H9 (cell line): ENCODE results near the gene RCOR2. TPM values are rescaled to one million over a fixed set of nuclear protein-coding genes. Genes with fewer than 3 reads are reported as not detected.
A peak's percentile ranks its signal among the peaks of the same experiment; 100 is the strongest.

Source experiments
- DNase-seq: peaks from one replicate; pipeline ENCODE4 v3.0.0-alpha.2; 2017
- H2AFZ ChIP-seq: one replicate; pipeline ENCODE4 v1.6.1; 2013; ENCODE audit warnings: mild to moderate bottlenecking, low read length, control low read depth, moderate library complexity
- H2AK5ac ChIP-seq: 2 replicates; pipeline ENCODE4 v1.6.1; 2013; ENCODE audit warnings: low read length, control low read depth, mixed read lengths; ENCODE audit not compliant: insufficient read length
- H2BK120ac ChIP-seq: one replicate; pipeline ENCODE4 v1.6.1; 2013; ENCODE audit warnings: low read depth, mild to moderate bottlenecking, low read length, control low read depth, inconsistent platforms; ENCODE audit not compliant: poor library complexity, severe bottlenecking
- H2BK12ac ChIP-seq: 2 replicates; pipeline ENCODE4 v1.6.1; 2013; ENCODE audit warnings: low read length, control low read depth, mixed read lengths, low read depth; ENCODE audit not compliant: insufficient read length
- H2BK15ac ChIP-seq: 2 replicates; pipeline ENCODE4 v1.6.1; 2013; ENCODE audit warnings: low read depth, low read length, control low read depth
- H2BK20ac ChIP-seq: one replicate; pipeline ENCODE4 v1.6.1; 2013; ENCODE audit warnings: low read depth, mild to moderate bottlenecking, low read length, control low read depth, inconsistent platforms; ENCODE audit not compliant: poor library complexity, severe bottlenecking
- H2BK5ac ChIP-seq: 2 replicates; pipeline ENCODE4 v1.6.1; 2013; ENCODE audit warnings: low read length, control low read depth, mixed read lengths; ENCODE audit not compliant: insufficient read length
- H3K14ac ChIP-seq: 2 replicates; pipeline ENCODE4 v1.6.1; 2013; ENCODE audit warnings: low read length, control low read depth; ENCODE audit not compliant: insufficient read depth
- H3K18ac ChIP-seq: 2 replicates; pipeline ENCODE4 v1.6.1; 2013; ENCODE audit warnings: low read depth, mild to moderate bottlenecking, mixed read lengths, low read length, control low read depth; ENCODE audit not compliant: insufficient read length
- H3K23ac ChIP-seq: 2 replicates; pipeline ENCODE4 v1.6.1; 2013; ENCODE audit warnings: low read length, control low read depth, mixed read lengths, low read depth; ENCODE audit not compliant: insufficient read length
- H3K23me2 ChIP-seq: 2 replicates; pipeline ENCODE4 v1.6.1; 2013; ENCODE audit warnings: low read depth, mild to moderate bottlenecking, mixed read lengths, low read length, control low read depth; ENCODE audit not compliant: insufficient read length, poor library complexity, severe bottlenecking
- H3K27ac ChIP-seq: 2 replicates; pipeline ENCODE4 v1.5.1; 2013; ENCODE audit warnings: low read length, control low read depth, mixed read lengths, low read depth; ENCODE audit not compliant: insufficient read length
- H3K27me3 ChIP-seq: 2 replicates; pipeline ENCODE4 v1.6.1; 2013; ENCODE audit warnings: low read length, control low read depth, inconsistent platforms; ENCODE audit not compliant: insufficient read depth
- H3K4ac ChIP-seq: 2 replicates; pipeline ENCODE4 v1.6.1; 2013; ENCODE audit warnings: low read depth, mild to moderate bottlenecking, control low read depth, inconsistent platforms, low read length, moderate library complexity
- H3K4me1 ChIP-seq: 2 replicates; pipeline ENCODE4 v1.6.1; 2013; ENCODE audit warnings: low read length, control low read depth, inconsistent platforms; ENCODE audit not compliant: insufficient read depth
- H3K4me2 ChIP-seq: 2 replicates; pipeline ENCODE4 v1.6.1; 2013; ENCODE audit warnings: low read length, control low read depth, mixed read lengths; ENCODE audit not compliant: insufficient read length, insufficient read depth
- H3K56ac ChIP-seq: 2 replicates; pipeline ENCODE4 v1.6.1; 2013; ENCODE audit warnings: low read depth, mild to moderate bottlenecking, mixed read lengths, low read length, control low read depth; ENCODE audit not compliant: insufficient read length
- H3K79me1 ChIP-seq: 2 replicates; pipeline ENCODE4 v1.6.1; 2013; ENCODE audit warnings: low read depth, mild to moderate bottlenecking, moderate library complexity, low read length, control low read depth, inconsistent platforms; ENCODE audit not compliant: insufficient read depth, poor library complexity, severe bottlenecking
- H3K79me2 ChIP-seq: 2 replicates; pipeline ENCODE4 v1.6.1; 2013; ENCODE audit warnings: low read length, control low read depth, inconsistent platforms; ENCODE audit not compliant: insufficient read depth
- H3K9ac ChIP-seq: 2 replicates; pipeline ENCODE4 v1.6.1; 2013; ENCODE audit warnings: low read length, control low read depth, mixed read lengths; ENCODE audit not compliant: insufficient read length; ENCODE audit errors: extremely low read depth
- H3K9me3 ChIP-seq: one replicate; pipeline ENCODE4 v1.6.1; 2013; ENCODE audit warnings: low read depth, low read length, inconsistent platforms; ENCODE audit not compliant: control insufficient read depth
- H3T11ph ChIP-seq: one replicate; pipeline ENCODE4 v1.6.1; 2013; ENCODE audit warnings: mild to moderate bottlenecking, low read length, control low read depth, inconsistent platforms
- H4K20me1 ChIP-seq: one replicate; pipeline ENCODE4 v1.6.1; 2013; ENCODE audit not compliant: control insufficient read depth, insufficient read length, insufficient read depth
- H4K5ac ChIP-seq: 2 replicates; pipeline ENCODE4 v1.6.1; 2013; ENCODE audit warnings: low read depth, mild to moderate bottlenecking, mixed read lengths, low read length, control low read depth; ENCODE audit not compliant: insufficient read length
- H4K8ac ChIP-seq: replicated peaks from 2 replicates; pipeline ENCODE4 v1.6.1; 2013; ENCODE audit warnings: low read length, control low read depth, mixed read lengths, low read depth; ENCODE audit not compliant: insufficient read length
- H4K91ac ChIP-seq: 2 replicates; pipeline ENCODE4 v1.6.1; 2013; ENCODE audit warnings: low read depth, mild to moderate bottlenecking, moderate library complexity, mixed read lengths, low read length, control low read depth; ENCODE audit not compliant: insufficient read length
- H3K27ac Mint-ChIP-seq, 3 experiments: 2 replicates in 2 of 3; 3 replicates in 1 of 3; pipeline ENCODE4 v1.8.0; 2020 to 2021; ENCODE audit warnings: mixed read lengths in 3 of 3, mild to moderate bottlenecking in 1 of 3, moderate library complexity in 1 of 3
- H3K27me3 Mint-ChIP-seq: 2 replicates; pipeline ENCODE4 v1.8.0; 2021; ENCODE audit warnings: low read depth, mild to moderate bottlenecking, moderate library complexity, mixed read lengths
- H3K36me3 Mint-ChIP-seq, 3 experiments: 2 replicates in 2 of 3; 3 replicates in 1 of 3; pipeline ENCODE4 v1.8.0; 2020 to 2021; ENCODE audit warnings: low read depth in 3 of 3, mixed read lengths in 3 of 3; ENCODE audit not compliant: insufficient read depth in 1 of 3
- H3K4me1 Mint-ChIP-seq, 2 experiments: 2 replicates each; pipeline ENCODE4 v1.8.0; 2020; ENCODE audit warnings: mixed read lengths in 2 of 2
- H3K4me3 Mint-ChIP-seq, 2 experiments: 2 replicates in 1 of 2; 3 replicates in 1 of 2; pipeline ENCODE4 v1.8.0; 2020 to 2021; ENCODE audit warnings: mild to moderate bottlenecking in 2 of 2, mixed read lengths in 2 of 2, moderate library complexity in 1 of 2
- H3K9me3 Mint-ChIP-seq, 2 experiments: 2 replicates in 1 of 2; 3 replicates in 1 of 2; pipeline ENCODE4 v1.8.0; 2020; ENCODE audit warnings: mild to moderate bottlenecking in 2 of 2, mixed read lengths in 2 of 2, moderate library complexity in 1 of 2
- CTCF ChIP-seq: fragments of 200-600 bp; sonication (generic); conservative IDR thresholded peaks from 3 replicates; pipeline ENCODE4 v1.8.0; 2021; ENCODE audit warnings: antibody characterized with exemption, mild to moderate bottlenecking
- WGBS: extraction: QIAGEN DNeasy Blood & Tissue Kit; methylation state at CpG from one replicate; pipeline ENCODE4 v1.1.7; 2013; ENCODE audit warnings: missing lambda C conversion rate, low lambda C conversion rate, mixed read lengths; ENCODE audit not compliant: insufficient read length; ENCODE audit errors: extremely low coverage; 5-methylcytosine and 5-hydroxymethylcytosine counted together
- total RNA-seq: library from RNA; stranded (reverse); gene quantifications from 2 replicates; pipeline ENCODE4 v1.2.1, GENCODE V29; 2021

The RCOR2 gene
- total RNA-seq, 1 experiment from 2014 or later: 118 TPM

GRCh38 chr11:63892228-63892627 is 24.7 kb downstream of the RCOR2 start:
- Histone ChIP-seq H3K4ac (no peak overlapping the region), H3K79me1 (peaks cover 3% of the 10 kb centered on the region), H4K91ac (no peak overlapping the region), H2AK5ac (no peak overlapping the region), H3K23me2 (no peaks in the 10 kb centered on the region), H2BK20ac (no peak overlapping the region), H3K4me1 (peaks cover 10% of the 10 kb centered on the region; the same call in 1 of the 2 replicates), H3K9me3 (no peaks in the 10 kb centered on the region), H3T11ph (no peak overlapping the region), H2BK5ac (no peak overlapping the region), H3K9ac (peak overlapping the region; percentile 5), H3K56ac (no peak overlapping the region), H4K5ac (no peak overlapping the region), H3K79me2 (peaks cover 9% of the 10 kb centered on the region; the same call in 1 of the 2 replicates), H2BK12ac (no peak overlapping the region), H2AFZ (no peak overlapping the region), H3K23ac (no peak overlapping the region), H3K14ac (no peak overlapping the region), H3K27me3 (no peaks in the 10 kb centered on the region), H4K8ac (no peak overlapping the region), H3K18ac (no peak overlapping the region), H2BK120ac (no peak overlapping the region), H3K4me2 (no peak overlapping the region), H3K27ac (no peak overlapping the region), H2BK15ac (no peak overlapping the region), H4K20me1 (no peaks in the 10 kb centered on the region)
- H3K27me3 Mint-ChIP-seq: no peaks in the 10 kb centered on the region; the same call in 1 of the 2 replicates
- H3K4me3 Mint-ChIP-seq: no peak overlapping the region; a peak in 1 of 5 replicates
- no peaks in the 10 kb centered on the region for H3K9me3 Mint-ChIP-seq
- H3K4me1 Mint-ChIP-seq: peaks cover 24 to 41% of the 10 kb centered on the region in 2 experiments
- no peak for DNase-seq
- peaks cover 6 to 31% (median 24%) of the 10 kb centered on the region in 3 experiments; a peak in 6 of 7 replicates for H3K36me3 Mint-ChIP-seq
- H3K27ac Mint-ChIP-seq: peak overlapping the region in 1 of 3 experiments; percentile 86; a peak in 3 of 7 replicates
- no peak for TF ChIP-seq CTCF
- no CpG with 5 or more reads among the region's 3 CpGs for WGBS
